Fibroblast of the aortic adventitia (primary cell): ENCODE measurements around the gene ZBED4. TPM values are rescaled to one million over a fixed set of nuclear protein-coding genes. Genes with fewer than 3 reads are reported as not detected.

Experiments used
- DNase-seq: peaks from one replicate; pipeline ENCODE4 v3.0.0-alpha.2; 2010; ENCODE audit warnings: low read depth
- H3K4me3 ChIP-seq: 2 replicates; pipeline ENCODE4 v1.5.1; 2011; ENCODE audit warnings: low read depth, mild to moderate bottlenecking, control low read depth, low read length, moderate library complexity
- total RNA-seq: library from RNA; depleted of rRNA; stranded (reverse); fragments of >200 nt; gene quantifications from 2 replicates; pipeline ENCODE4 v1.2.3, GENCODE V29; 2012; ENCODE audit warnings: low replicate concordance
- TF ChIP-seq, protein P1 (sequence below): IDR thresholded peaks from 2 replicates; pipeline ENCODE4 v1.5.1; 2011; ENCODE audit warnings: mild to moderate bottlenecking, low read length, control low read depth, inconsistent platforms; ENCODE audit not compliant: insufficient read depth

Gene ZBED4
- total RNA-seq, 1 donor: 8.3 TPM

DNA sequence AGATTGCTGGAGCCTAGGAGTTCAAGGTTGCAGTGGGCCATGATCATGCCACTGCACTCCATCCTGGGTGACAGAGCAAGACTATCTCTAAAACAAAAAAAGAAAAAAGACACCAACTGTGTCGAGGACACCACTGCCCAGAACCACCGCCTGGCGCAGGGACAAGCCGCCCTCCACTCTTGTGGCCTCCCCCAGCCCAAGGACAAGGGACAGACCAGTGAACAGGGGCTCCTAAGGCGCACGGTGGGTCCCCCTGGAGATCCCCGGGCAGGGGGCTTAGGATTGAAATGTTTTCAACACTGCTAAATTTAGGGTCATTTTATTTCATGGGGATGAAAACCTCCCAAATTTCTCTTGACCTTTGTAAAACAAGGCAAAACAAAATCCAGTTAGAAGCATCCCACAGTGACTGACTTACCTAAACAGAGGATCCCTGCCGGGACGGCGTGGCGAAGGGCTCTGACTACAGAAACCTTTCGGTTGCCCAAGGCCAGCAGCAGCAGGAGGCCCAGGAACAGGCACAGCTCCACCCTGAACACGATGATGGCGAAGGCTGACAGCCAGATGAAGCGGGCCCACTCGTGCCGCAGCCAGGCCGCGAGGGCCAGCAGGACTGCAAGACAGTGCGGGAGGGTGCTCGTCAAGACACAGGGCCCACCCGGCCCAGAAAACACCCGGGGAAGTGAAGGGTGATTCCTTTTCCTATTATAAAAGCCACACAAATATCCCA is 56.0 kb downstream of the ZBED4 start:
- TF ChIP-seq, protein P1, sequence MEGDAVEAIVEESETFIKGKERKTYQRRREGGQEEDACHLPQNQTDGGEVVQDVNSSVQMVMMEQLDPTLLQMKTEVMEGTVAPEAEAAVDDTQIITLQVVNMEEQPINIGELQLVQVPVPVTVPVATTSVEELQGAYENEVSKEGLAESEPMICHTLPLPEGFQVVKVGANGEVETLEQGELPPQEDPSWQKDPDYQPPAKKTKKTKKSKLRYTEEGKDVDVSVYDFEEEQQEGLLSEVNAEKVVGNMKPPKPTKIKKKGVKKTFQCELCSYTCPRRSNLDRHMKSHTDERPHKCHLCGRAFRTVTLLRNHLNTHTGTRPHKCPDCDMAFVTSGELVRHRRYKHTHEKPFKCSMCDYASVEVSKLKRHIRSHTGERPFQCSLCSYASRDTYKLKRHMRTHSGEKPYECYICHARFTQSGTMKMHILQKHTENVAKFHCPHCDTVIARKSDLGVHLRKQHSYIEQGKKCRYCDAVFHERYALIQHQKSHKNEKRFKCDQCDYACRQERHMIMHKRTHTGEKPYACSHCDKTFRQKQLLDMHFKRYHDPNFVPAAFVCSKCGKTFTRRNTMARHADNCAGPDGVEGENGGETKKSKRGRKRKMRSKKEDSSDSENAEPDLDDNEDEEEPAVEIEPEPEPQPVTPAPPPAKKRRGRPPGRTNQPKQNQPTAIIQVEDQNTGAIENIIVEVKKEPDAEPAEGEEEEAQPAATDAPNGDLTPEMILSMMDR: no peak
- DNase-seq: no peak
- H3K4me3 ChIP-seq: no peak overlapping the region

DNA sequence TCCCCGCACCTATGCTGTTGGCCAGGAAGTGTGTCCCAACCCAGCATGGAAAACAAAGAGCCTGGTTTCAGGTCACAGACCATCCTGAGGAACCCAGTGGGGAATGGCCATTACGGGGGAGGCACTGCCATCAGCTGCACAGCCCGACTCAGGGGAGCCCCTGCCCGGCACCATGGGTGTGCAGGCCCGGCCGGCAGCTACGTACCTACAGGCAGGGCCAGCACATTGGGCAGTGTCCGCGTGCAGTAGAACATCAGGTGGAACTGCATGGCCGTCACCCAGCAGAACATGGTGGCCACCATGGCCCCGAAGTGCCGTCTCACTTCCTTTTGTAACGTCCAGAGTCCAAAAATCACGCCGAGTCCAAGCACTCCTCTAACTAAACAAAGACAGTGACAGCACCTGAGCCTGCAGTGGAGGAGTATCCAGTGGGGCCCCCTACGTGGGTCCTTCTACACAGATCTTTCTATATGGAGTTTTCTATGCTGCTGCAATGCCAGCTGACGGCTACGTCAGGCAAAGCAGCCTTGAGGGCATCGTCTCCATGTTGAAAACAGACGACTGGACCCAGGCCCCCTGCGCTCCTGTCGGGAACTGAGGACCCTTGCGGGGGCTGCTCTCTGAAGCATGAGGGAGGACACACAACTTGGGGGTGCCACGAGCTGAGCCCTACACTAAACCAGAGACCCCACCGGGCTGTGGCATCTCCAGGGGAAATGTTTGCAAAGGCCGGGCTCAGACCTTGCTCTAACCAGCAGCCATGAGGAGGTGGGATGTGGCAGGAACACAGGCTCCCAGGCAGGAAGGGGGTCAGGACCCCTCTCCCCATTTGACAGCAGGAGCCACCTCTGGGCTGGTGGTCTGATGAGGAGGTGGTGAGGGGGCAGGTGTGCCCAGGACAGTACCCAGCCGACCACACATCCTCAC is 56.8 kb downstream of the ZBED4 start:
- no peak for DNase-seq
- H3K4me3 ChIP-seq: no peak overlapping the region
- TF ChIP-seq, protein P1: no peak

DNA sequence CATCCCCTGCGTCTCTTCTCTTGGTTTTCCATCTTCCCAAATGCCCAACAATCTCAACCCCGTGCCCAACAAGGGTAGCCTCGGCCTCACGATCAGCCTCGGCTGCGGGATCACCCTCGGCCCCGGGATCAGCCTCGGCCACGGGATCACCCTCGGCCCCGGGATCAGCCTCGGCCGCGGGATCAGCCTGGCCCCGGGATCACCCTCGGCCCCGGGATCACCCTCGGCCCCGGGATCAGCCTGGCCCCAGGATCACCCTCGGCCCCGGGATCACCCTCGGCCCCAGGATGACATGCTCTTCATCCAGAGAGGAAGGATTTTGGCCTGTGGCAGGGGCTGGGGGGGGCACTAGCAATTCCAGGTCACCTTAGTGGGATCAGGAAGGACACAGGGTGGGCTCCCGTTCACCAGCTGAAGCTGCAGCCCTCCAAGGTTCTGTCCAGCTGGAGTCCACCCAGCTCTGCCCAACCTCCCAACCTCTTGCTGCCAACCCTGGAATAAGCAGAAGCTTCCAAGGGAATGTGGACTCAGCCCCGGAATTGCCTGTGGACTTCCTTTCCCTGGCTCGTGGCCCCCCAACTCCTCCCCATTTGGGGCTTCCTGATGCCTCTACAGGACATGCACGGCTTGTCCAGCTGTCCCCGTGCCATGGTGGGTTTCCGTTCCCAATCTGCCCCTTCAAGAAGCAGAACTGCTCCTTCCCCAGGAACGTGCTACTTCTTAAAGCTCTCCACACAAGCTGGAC is 58.4 kb downstream of the ZBED4 start:
- no peak overlapping the region for H3K4me3 ChIP-seq
- TF ChIP-seq, protein P1: no peak
- no peak for DNase-seq

DNA sequence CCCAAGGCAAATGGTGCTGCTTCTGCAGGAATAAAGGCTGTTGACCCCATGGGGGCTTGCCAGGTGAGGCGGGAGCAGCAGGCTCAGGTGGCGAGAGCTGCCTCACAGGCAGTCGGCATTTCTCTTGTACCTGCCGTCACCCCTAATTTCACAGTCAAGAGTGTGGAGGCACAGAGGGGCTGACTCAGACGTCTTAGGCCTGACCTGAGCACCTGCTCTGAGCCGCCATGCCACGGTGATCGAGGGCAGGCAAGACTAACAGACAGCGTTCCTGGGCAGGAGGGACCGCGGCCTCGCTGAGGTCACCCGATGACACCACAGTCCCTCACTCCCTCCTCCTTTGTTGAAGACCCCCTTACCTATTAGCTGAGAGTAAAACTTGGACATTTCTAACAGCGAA is 59.4 kb downstream of the ZBED4 start:
- H3K4me3 ChIP-seq: no peak overlapping the region
- TF ChIP-seq, protein P1: no peak
- no peak for DNase-seq

DNA sequence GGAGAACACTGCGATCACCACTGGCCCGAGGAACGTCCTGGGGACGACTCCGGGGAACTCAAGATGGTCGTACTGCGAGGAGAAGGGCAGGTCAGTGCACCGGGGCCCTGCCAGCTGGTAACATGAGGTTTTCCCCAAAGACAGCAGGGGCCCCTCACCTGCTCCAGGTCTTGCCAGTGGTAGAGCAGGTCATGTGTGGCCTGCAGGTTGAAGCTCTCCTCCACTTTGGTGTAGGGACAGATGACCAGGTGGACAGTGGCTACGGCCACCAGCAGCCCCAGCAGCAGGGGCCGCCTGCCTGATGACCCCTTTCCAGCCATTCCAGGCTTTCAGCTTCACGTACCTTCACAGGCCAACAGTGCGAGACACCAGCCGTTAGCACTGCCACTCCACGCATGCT is 59.8 kb downstream of the ZBED4 start:
- TF ChIP-seq, protein P1: no peak
- H3K4me3 ChIP-seq: no peak overlapping the region
- DNase-seq: no peak

DNA sequence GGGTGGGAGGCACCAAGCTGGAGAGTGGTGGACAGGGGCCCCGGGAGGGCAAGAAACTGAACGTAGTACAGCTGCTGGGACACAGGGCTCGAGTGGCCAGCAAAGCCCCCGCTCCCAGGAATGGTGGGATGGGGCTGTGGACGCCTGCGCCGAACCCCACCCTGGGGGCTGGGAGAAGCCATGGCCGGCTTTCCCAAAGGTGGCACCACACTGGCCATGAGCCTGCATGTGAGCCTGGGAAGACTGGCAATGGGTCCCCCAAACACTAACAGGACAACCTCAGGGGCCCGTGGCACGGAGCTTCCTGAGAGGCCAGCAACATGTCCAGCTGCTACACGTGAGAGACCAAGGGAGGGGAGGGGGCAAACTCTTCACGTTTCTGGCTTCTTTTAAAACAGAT is 60.6 kb downstream of the ZBED4 start:
- no peak for DNase-seq
- no peak overlapping the region for H3K4me3 ChIP-seq
- TF ChIP-seq, protein P1: no peak
